Stimulated activated naive CD8-positive, alpha-beta T cell treated with anti-CD3 and anti-CD28 coated beads, Interleukin-15, amount 100 ng/mL, for 72 hours (primary cell): Measurements from ENCODE around the gene GADD45G.
A peak's percentile ranks its signal among the peaks of the same experiment; 100 is the strongest.

Experiments
- ATAC-seq: fragments of 150-1000 bp; cut with Tn5 transposase; 2 replicates; pipeline ENCODE4 v1.10.0; 2021; ENCODE audit warnings: mild to moderate bottlenecking, moderate library complexity
- DNase-seq, 2 donors: peaks; one replicate each; pipeline ENCODE4 v3.0.0; 2021 to 2022
- H3K27ac Mint-ChIP-seq, 2 donors: one replicate each; pipeline ENCODE4 v1.8.0; 2022; ENCODE audit warnings: mild to moderate bottlenecking in 2 of 2, mixed read lengths in 2 of 2, moderate library complexity in 2 of 2
- H3K27me3 Mint-ChIP-seq: one replicate; pipeline ENCODE4 v1.8.0; 2022; ENCODE audit warnings: mixed read lengths
- H3K4me1 Mint-ChIP-seq: one replicate; pipeline ENCODE4 v1.8.0; 2022; ENCODE audit warnings: mild to moderate bottlenecking, mixed read lengths
- H3K4me3 Mint-ChIP-seq, 2 donors: one replicate each; pipeline ENCODE4 v1.8.0; 2022; ENCODE audit warnings: mild to moderate bottlenecking in 2 of 2, mixed read lengths in 2 of 2, moderate library complexity in 1 of 2
- H3K9me3 Mint-ChIP-seq, 2 donors: one replicate each; pipeline ENCODE4 v1.8.0; 2022; ENCODE audit warnings: mixed read lengths in 2 of 2

GADD45G gene

GRCh38 chr9:89631384-89631783 lies 26.6 kb downstream of the GADD45G start:
- no peak overlapping the region for H3K4me3 Mint-ChIP-seq
- H3K27me3 Mint-ChIP-seq: no peaks in the 10 kb centered on the region
- no peak for DNase-seq
- H3K4me1 Mint-ChIP-seq: no peaks in the 10 kb centered on the region
- H3K9me3 Mint-ChIP-seq: no peaks in the 10 kb centered on the region
- no peak overlapping the region for H3K27ac Mint-ChIP-seq
- ATAC-seq: no peak

- Mint-ChIP-seq H3K4me3 (no peak overlapping the region), H3K9me3 (no peaks in the 10 kb centered on the region), H3K4me1 (no peaks in the 10 kb centered on the region), H3K27me3 (no peaks in the 10 kb centered on the region), H3K27ac (no peak overlapping the region)
- DNase-seq: no peak
- no peak for ATAC-seq
These were observed 27.5 kb downstream of the GADD45G start for GRCh38 chr9:89632192-89632733.

- Mint-ChIP-seq H3K4me1 (no peaks in the 10 kb centered on the region), H3K9me3 (no peaks in the 10 kb centered on the region), H3K27ac (peak overlapping the region in 1 of 2 donors; percentile 21), H3K4me3 (no peak overlapping the region), H3K27me3 (no peaks in the 10 kb centered on the region)
- no peak for DNase-seq
- no peak for ATAC-seq
These were observed 27.9 kb downstream of the GADD45G start for GRCh38 chr9:89632736-89633135.

- Mint-ChIP-seq H3K4me1 (no peaks in the 10 kb centered on the region), H3K27me3 (no peaks in the 10 kb centered on the region), H3K27ac (no peak overlapping the region), H3K9me3 (no peaks in the 10 kb centered on the region), H3K4me3 (no peak overlapping the region)
- ATAC-seq (no peak), DNase-seq (no peak)
These were observed 28.6 kb downstream of the GADD45G start for GRCh38 chr9:89633404-89633803.

GRCh38 chr9:89633920-89634319 lies 29.1 kb downstream of the GADD45G start:
- Mint-ChIP-seq H3K4me3 (no peak overlapping the region), H3K27me3 (no peaks in the 10 kb centered on the region), H3K9me3 (no peaks in the 10 kb centered on the region), H3K4me1 (no peaks in the 10 kb centered on the region), H3K27ac (no peak overlapping the region)
- no peak for ATAC-seq
- no peak for DNase-seq

- Mint-ChIP-seq H3K4me3 (no peak overlapping the region), H3K27ac (peak overlapping the region in 1 of 2 donors; percentile 17), H3K27me3 (no peaks in the 10 kb centered on the region), H3K9me3 (no peaks in the 10 kb centered on the region), H3K4me1 (peaks cover 7% of the 10 kb centered on the region)
- DNase-seq (no peak), ATAC-seq (no peak)
These were observed 30.4 kb downstream of the GADD45G start for GRCh38 chr9:89634995-89635742.

- no peak for ATAC-seq
- no peaks in the 10 kb centered on the region for H3K27me3 Mint-ChIP-seq
- H3K4me1 Mint-ChIP-seq: peaks cover 10% of the 10 kb centered on the region
- H3K27ac Mint-ChIP-seq: no peak overlapping the region
- no peak overlapping the region for H3K4me3 Mint-ChIP-seq
- no peaks in the 10 kb centered on the region for H3K9me3 Mint-ChIP-seq
- no peak for DNase-seq
These were observed 31.0 kb downstream of the GADD45G start for GRCh38 chr9:89635816-89636215.

- peaks cover 10% of the 10 kb centered on the region for H3K4me1 Mint-ChIP-seq
- DNase-seq (no peak), ATAC-seq (peak; percentile 25)
- H3K4me3 Mint-ChIP-seq: no peak overlapping the region
- no peaks in the 10 kb centered on the region for H3K27me3 Mint-ChIP-seq
- H3K27ac Mint-ChIP-seq: no peak overlapping the region
- H3K9me3 Mint-ChIP-seq: no peaks in the 10 kb centered on the region
These were observed 33.0 kb downstream of the GADD45G start for GRCh38 chr9:89637787-89638186.

- ATAC-seq (no peak), DNase-seq (no peak)
- Mint-ChIP-seq H3K27ac (peak overlapping the region in 1 of 2 donors; percentile 54), H3K27me3 (no peaks in the 10 kb centered on the region), H3K9me3 (no peaks in the 10 kb centered on the region), H3K4me3 (no peak overlapping the region), H3K4me1 (peaks cover 10% of the 10 kb centered on the region)
These were observed 33.5 kb downstream of the GADD45G start for GRCh38 chr9:89638359-89638758.

GRCh38 chr9:89638893-89639292 lies 34.1 kb downstream of the GADD45G start:
- Mint-ChIP-seq H3K27me3 (no peaks in the 10 kb centered on the region), H3K27ac (no peak overlapping the region), H3K4me1 (peaks cover 10% of the 10 kb centered on the region), H3K9me3 (no peaks in the 10 kb centered on the region), H3K4me3 (no peak overlapping the region)
- ATAC-seq: no peak
- no peak for DNase-seq

- DNase-seq: no peak
- H3K27ac Mint-ChIP-seq: no peak overlapping the region
- ATAC-seq: no peak
- H3K9me3 Mint-ChIP-seq: no peaks in the 10 kb centered on the region
- H3K4me3 Mint-ChIP-seq: no peak overlapping the region
- H3K27me3 Mint-ChIP-seq: no peaks in the 10 kb centered on the region
- H3K4me1 Mint-ChIP-seq: peaks cover 10% of the 10 kb centered on the region
These were observed 34.6 kb downstream of the GADD45G start for GRCh38 chr9:89639367-89639795.

GRCh38 chr9:89639961-89640360 lies 35.1 kb downstream of the GADD45G start:
- no peaks in the 10 kb centered on the region for H3K9me3 Mint-ChIP-seq
- no peak overlapping the region for H3K27ac Mint-ChIP-seq
- ATAC-seq: peak; percentile 31
- no peak overlapping the region for H3K4me3 Mint-ChIP-seq
- no peaks in the 10 kb centered on the region for H3K27me3 Mint-ChIP-seq
- DNase-seq: no peak
- peaks cover 10% of the 10 kb centered on the region for H3K4me1 Mint-ChIP-seq

GRCh38 chr9:89640361-89640760 lies 35.5 kb downstream of the GADD45G start:
- no peak for ATAC-seq
- no peak overlapping the region for H3K27ac Mint-ChIP-seq

GRCh38 chr9:89640801-89641200 lies 36.0 kb downstream of the GADD45G start:
- Mint-ChIP-seq H3K27me3 (no peaks in the 10 kb centered on the region), H3K4me1 (peaks cover 10% of the 10 kb centered on the region), H3K9me3 (no peaks in the 10 kb centered on the region), H3K4me3 (no peak overlapping the region), H3K27ac (no peak overlapping the region)
- no peak for ATAC-seq
- DNase-seq: no peak

More at GRCh38 chr9:89640361-89640760, 35.5 kb downstream of the GADD45G start:
- Mint-ChIP-seq H3K9me3 (no peaks in the 10 kb centered on the region), H3K4me1 (peaks cover 10% of the 10 kb centered on the region), H3K4me3 (no peak overlapping the region), H3K27me3 (no peaks in the 10 kb centered on the region)
- no peak for DNase-seq

- Mint-ChIP-seq H3K27ac (no peak overlapping the region), H3K27me3 (peaks cover 3% of the 10 kb centered on the region)
These were observed 37.2 kb downstream of the GADD45G start for GRCh38 chr9:89641980-89642379.

GRCh38 chr9:89642789-89643188 lies 38.0 kb downstream of the GADD45G start:
- DNase-seq (no peak), ATAC-seq (no peak)
- H3K9me3 Mint-ChIP-seq: no peaks in the 10 kb centered on the region
- no peak overlapping the region for H3K4me3 Mint-ChIP-seq
- no peak overlapping the region for H3K27ac Mint-ChIP-seq
- peaks cover 11% of the 10 kb centered on the region for H3K27me3 Mint-ChIP-seq
- H3K4me1 Mint-ChIP-seq: peaks cover 10% of the 10 kb centered on the region

More at GRCh38 chr9:89641980-89642379, 37.2 kb downstream of the GADD45G start:
- no peak for DNase-seq
- peaks cover 10% of the 10 kb centered on the region for H3K4me1 Mint-ChIP-seq
- no peak for ATAC-seq
- H3K4me3 Mint-ChIP-seq: no peak overlapping the region
- H3K9me3 Mint-ChIP-seq: no peaks in the 10 kb centered on the region
